Glomerular endothelial cell (primary cell): ENCODE measurements around the gene BCAS3. TPM values are rescaled to one million over a fixed set of nuclear protein-coding genes. Genes with fewer than 3 reads are reported as not detected.
A peak's percentile ranks its signal among the peaks of the same experiment; 100 is the strongest.
"Not testable (repeated sequence)": the region's sequence is repeated elsewhere in the genome, so short reads cannot be mapped to it uniquely, and the experiment has no call there.

Experiments
- DNase-seq: peaks from one replicate; pipeline ENCODE4 v3.0.0-alpha.2; 2011; ENCODE audit warnings: low read depth, low spot score; ENCODE audit errors: extremely low read depth
- total RNA-seq: library from RNA; depleted of rRNA; stranded (reverse); fragments of >200 nt; gene quantifications from 2 replicates; pipeline ENCODE4 v1.2.3, GENCODE V29; 2015

Gene BCAS3
- total RNA-seq, 1 donor from 2014 or later = 52.3 TPM

DNA sequence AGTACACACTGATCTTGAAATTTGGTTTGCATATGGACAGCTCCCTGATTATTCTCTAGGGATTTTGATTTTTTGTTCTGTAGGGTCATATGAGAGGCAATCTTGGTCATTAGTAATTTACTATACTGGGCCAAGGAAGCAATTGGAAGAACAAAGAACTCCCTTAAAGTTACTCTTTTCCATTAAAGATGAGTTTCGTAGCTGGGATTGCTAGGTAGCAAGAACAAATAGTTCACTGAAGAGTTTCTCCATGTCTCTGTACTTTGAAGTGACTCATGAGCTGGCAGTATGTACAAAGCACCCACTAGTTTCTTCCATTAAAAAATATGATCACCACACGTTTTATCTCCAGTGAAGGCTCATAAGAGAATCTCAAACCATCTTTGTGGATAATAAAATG lies 6.2 kb upstream of the BCAS3 start:
- no peak for DNase-seq

DNA sequence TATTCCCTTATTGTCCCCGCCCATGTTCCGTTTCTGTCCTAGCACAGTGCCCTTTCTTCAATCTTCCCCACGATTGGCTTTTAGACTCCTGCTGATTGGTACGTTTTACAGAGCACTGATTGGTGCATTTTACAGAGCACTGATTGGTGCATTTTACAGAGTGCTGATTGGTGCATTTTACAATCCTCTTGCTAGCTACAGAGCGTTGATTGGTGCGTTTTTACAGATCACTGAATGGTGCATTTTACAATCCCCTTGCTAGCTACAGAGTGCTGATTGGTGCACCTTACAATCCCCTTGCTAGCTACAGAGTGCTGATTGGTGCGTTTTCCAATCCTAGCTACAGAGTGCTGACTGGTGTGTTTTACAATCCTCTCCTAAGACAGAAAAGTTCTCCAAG lies 3.0 kb upstream of the BCAS3 start:
- DNase-seq = not testable (repeated sequence)

DNA sequence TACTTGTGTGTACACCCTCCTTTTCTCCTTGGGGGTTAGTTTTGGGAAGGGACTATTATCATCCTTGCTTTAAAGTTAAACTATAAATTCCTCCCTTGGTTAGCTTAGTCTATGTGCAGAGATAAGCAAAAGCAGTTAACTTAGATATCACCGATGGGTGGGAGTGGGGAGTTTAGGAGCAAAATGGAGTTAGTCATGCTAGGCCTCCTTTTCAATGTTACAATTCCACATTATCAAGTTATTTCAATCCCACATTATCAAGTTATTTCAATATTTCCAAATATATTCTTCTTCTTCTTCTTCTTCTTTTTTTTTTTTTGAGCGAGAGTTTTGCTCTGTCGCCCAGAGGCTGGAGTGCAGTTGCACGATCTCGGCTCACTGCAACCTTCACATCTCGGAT lies 1.7 kb upstream of the BCAS3 start:
- DNase-seq = no peak

DNA sequence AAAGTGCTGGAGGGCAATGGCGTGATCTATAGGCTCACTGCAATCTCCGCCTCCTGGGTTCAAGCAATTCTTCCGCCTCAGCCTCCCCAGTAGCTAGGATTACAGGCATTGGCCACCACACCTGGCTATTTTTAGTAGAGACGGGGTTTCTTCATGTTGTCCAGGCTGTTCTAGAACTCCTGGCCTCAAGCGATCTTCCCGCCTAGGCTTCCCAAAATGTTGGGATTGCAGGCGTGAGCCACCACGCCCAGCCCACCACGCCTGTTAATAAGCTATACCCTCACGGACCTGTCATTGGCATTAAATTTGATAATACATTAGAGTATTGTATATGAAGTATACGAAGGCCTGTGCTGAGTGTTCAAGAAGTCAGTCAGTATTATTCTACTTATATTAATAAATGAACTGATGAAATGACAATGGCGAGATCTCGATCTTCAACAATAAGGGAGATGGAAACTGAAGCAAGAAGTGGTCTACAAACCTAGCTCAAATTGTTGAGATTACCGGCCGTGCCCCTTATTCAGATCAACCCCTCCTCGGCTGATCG lies 818 bp upstream of the BCAS3 start:
- DNase-seq = no peak

DNA sequence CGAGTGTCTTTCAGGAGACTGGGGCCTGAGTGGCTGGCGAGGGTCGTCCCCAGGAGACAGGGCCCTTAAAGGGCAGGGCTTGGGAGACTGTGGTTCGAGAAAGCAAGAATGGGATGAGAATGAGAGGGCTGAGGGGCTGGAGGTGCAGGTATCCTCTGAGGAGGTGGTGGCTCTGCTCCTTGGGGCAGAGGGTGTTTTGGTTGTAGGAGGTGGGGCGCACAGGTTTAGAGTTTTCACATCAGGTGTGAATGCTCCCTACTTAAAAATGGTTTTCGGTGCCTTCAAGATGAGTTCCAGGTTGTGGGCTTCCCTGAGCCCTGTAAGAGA lies 430 bp downstream of the BCAS3 start:
- no peak for DNase-seq

- DNase-seq = no peak
These were observed 1.6 kb downstream of the BCAS3 start for GRCh38 chr17:60679287-60679686.

GRCh38 chr17:60680754-60681153 lies 3.1 kb downstream of the BCAS3 start:
- DNase-seq = no peak

DNA sequence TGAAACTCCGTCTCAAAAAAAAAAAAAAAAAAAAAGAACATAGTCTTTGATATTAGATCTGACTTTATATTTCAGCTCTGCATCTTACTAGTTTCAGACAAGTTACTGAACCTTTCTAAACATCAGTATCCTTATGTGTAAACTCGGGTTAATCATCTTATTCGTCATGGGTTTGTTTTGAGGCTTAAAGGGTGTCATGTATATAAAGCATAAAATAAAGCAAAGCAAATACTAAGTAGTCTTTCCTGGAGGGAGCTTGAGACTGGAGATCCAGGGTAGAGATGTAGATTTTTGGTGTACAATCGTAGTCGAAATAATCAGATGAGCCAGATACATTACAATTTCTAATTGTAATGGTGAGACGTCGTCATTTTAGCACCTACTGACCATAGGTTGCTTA lies 7.8 kb downstream of the BCAS3 start:
- DNase-seq = no peak

DNA sequence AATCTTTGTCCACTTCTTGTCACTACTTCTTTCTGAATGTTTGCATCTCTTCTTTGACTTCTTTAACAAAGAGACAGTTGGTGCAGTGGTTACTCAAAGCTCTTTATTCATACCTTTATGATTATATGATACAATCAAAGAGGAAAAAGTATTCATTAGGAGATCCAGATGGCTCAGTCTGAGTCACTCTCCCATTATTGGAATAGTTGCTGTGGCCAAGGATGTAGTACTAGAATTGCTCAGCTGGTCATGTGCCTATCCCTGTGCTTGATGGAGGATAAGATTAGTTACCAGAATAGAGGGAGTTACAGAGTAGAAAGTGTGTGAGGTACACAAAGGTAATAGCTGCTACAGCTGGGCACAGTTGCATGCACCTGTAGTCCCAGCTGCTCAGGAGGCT lies 18.3 kb downstream of the BCAS3 start:
- no peak for DNase-seq

DNA sequence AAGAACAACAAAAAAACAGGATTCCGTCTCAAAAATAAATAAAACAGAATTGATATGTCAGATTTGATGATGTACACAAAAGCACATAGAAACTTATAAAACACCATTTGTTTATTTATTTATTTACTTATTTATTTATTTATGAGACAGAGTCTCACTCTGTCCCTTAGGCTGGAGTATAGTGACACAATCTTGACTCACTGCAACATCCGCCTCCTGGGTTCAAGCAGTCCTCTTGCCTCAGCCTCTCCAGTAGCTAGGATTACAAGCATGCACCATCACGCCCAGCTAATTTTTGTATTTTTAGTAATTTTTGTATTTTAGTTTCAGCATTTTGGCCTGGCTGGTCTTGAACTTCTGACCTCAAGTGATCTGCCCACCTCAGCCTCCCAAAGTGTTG lies 21.4 kb downstream of the BCAS3 start:
- no peak for DNase-seq

DNA sequence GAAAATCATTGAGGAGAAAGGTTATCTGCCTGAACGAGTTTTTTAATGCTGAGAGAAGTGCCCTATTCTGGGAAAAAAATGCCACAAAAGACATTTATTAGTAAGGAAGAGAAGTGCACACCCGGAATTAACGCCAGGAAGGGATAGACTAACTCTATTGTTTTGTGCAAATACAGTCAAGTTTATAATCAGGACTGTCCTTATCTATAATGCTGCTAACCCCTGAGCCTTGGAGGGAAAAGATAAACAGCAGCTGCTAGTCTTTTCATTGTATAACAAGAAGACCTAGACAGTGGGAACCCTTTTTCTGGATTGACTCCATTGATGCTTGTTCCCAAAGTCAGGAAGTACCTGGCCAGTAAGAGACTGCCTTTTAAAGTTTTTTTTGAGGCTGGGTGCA lies 26.5 kb downstream of the BCAS3 start:
- DNase-seq = no peak

DNA sequence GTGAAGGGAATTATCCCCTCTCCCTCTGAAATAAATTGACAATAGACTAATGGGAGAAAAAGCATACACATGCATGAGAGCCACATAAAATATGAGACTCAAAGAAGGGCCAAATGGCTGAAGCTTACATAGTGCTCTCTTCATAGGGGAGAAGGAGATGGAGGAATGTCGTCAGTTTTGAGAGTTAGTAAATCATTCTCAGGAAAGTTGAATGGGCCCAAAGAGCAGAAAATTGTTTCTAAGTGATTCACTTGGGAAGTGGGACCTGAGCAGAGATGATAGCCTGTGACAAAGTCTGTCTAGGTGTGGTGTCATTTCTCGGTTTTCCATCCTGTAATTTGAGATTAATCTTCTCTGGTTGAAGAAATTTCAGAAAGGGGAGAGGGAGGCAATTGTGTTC lies 35.0 kb downstream of the BCAS3 start:
- DNase-seq = no peak

- DNase-seq = no peak
These were observed 36.0 kb downstream of the BCAS3 start for GRCh38 chr17:60713608-60714007.

DNA sequence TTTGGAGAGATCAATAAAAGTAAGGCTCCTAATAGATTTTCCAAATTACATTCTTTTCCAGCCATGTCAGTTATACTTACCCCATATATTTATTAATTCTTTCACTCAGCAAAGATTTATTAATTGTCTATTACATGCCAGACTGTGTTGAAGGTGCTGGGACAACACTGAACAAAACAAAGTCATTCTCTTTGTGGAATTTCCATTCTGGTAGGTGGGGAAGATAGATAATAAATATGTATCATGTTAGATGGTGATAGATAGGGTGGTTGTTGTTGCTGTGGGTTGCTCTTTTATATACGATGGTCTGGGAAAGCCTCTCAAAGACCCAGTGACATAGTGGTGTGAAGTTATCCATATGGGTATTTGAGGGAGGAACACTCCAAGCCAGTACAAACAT lies 39.1 kb downstream of the BCAS3 start:
- no peak for DNase-seq

- no peak for DNase-seq
These were observed 40.2 kb downstream of the BCAS3 start for GRCh38 chr17:60717814-60718213.

GRCh38 chr17:60720763-60721531 lies 43.3 kb downstream of the BCAS3 start:
- peak; percentile 51 for DNase-seq

GRCh38 chr17:60724647-60725046 lies 47.0 kb downstream of the BCAS3 start:
- no peak for DNase-seq

- no peak for DNase-seq
These were observed 52.2 kb downstream of the BCAS3 start for GRCh38 chr17:60729854-60730253.

- DNase-seq = no peak
These were observed 52.6 kb downstream of the BCAS3 start for GRCh38 chr17:60730273-60730672.

- DNase-seq = no peak
These were observed 60.6 kb downstream of the BCAS3 start for GRCh38 chr17:60738287-60738686.

GRCh38 chr17:60740584-60740983 lies 62.9 kb downstream of the BCAS3 start:
- no peak for DNase-seq

DNA sequence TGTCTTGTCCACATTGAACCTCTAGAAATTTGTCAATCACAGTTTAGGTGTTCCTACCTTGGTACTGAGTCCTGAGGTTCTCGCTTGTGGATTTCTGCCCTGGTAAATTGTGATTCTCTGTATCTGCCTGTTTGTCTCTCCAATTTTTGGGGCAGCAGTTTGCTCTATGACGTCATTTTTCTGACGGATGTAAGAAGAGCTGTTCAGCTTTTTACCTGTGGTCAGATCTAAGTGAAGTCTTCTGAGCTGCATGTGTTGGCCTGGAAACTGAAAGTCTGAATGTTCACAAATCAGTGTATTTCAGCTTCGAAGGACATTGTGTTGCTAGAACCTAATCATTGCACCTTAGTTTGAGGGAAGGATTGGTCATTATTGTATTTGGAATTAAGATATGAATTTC lies 63.4 kb downstream of the BCAS3 start:
- DNase-seq = no peak

GRCh38 chr17:60743282-60743681 lies 65.6 kb downstream of the BCAS3 start:
- DNase-seq = no peak
